HG03521 (cell line): Measurements from ENCODE around the gene USP31.
"Not testable (repeated sequence)": the region's sequence is repeated elsewhere in the genome, so short reads cannot be mapped to it uniquely, and the experiment has no call there.

Experiments
- ATAC-seq: cut with Tn5 transposase; IDR thresholded peaks from one replicate; pipeline ENCODE4 v1.9.1; 2021; ENCODE audit warnings: mild to moderate bottlenecking, moderate library complexity; ENCODE audit not compliant: unreplicated experiment

Gene USP31

DNA sequence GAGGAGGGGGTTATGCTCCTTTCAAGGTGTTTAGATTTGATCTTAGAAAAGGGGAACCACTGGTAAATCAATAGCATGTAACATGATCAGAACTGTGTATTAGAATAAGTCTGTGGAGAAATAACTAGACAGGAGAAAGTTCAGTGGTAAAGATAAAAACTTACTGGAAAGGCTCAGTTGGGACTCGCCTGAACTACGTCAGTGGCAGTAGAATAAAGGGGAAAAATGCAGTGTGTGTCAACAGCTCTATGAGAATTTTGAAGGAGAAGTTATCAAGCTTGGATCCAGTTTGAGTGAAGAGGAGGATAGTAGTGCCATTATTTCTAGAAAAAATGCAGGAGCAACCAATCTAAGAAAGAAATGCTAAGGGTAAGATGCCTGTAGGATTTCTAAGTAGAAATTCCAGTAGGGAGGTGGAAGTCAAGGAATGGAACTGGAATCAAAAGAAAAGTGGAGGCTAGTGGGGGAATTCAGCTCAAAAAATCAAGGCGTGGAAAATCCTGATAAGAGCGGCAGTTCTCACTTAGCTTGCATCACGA lies 48.2 kb downstream of the USP31 start:
- ATAC-seq, result no peak

DNA sequence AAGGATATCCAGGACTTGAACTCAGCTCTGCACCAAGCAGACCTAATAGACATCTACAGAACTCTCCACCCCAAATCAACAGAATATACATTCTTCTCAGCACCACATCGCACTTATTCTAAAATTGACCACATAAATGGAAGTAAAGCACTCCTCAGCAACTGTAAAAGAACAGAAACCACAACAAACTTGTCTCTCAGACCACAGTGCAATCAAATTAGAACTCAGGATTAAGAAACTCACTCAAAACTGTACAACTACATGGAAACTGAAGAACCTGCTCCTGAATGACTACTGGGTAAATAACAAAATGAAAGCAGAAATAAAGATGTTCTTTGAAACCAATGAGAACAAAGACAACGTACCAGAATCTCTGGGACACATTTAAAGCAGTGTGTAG lies 52.8 kb downstream of the USP31 start:
- ATAC-seq, result not testable (repeated sequence)

DNA sequence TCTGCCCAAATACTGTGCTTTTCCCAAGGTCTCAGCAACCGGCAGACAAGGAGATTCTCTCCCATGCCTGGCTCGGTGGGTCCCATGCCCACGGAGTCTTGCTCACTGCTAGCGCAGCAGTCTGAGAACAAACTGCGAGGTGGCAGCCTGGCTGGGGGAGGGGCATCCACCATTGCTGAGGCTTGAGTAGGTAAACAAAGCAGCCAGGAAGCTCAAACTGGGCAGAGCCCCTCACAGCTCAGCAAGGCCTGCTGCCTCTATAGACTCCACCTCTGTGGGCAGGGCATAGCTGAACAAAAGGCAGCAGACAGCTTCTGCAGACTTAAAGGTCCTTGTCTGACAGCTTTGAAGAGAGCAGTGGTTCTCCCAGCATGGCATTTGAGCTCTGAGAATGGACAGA lies 55.1 kb downstream of the USP31 start:
- ATAC-seq, result not testable (repeated sequence)

- no peak for ATAC-seq
Observed at GRCh38 chr16:23092801-23093117, 56.5 kb downstream of the USP31 start.

DNA sequence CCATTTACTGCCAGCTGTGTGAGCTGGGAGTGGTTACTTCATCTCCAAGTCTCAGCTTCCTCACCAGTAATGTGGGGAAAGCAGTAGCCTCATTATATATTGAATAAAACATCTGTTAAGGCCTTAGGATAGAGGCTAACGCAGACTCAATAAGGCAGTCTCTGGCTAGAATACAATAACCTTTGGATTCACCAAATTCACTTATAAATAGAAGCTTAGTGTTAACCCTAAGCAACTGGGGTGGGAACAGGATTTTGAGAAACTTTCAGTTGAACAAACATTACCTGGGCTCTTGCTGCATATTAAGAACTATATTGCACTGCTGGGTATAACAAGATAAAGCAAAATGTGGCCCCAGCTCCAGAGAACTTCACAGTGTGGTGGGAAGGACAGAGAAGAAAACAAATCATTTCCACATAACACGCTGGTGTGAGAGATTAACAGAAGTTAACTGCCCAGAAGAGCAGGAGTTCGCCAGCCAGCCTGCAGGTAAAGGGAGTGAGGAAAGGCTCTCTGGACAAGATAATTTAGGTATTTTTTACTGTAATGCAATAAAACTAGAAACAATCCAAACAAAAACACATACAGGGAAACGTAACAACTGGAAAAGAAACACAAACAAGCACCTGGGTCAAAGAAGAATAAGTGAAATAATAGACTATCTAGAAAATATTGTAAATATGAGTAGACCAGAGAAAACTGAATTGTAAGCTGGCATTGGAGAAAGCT lies 57.0 kb downstream of the USP31 start:
- no peak for ATAC-seq

DNA sequence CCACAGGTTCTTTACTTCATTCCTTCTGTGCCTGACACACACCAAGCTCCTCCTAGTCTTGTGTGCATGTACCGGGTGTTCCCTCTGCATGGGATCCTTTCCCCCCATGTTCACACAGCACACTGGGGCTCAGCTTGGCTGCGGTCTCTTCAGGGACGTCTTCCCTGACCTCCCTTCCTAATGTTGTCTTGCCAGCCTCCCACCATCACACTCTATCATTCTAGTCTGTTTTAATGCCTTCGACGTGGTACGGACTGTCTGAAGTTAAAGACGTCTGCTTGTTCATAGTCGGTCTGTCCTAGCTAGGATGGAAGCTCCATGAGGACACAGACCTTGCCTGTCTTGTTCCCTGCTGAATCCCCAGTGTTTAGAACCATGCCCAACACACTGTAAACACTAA lies 60.1 kb downstream of the USP31 start:
- no peak for ATAC-seq

- ATAC-seq, result no peak
Observed at GRCh38 chr16:23088018-23088417, 61.2 kb downstream of the USP31 start.

DNA sequence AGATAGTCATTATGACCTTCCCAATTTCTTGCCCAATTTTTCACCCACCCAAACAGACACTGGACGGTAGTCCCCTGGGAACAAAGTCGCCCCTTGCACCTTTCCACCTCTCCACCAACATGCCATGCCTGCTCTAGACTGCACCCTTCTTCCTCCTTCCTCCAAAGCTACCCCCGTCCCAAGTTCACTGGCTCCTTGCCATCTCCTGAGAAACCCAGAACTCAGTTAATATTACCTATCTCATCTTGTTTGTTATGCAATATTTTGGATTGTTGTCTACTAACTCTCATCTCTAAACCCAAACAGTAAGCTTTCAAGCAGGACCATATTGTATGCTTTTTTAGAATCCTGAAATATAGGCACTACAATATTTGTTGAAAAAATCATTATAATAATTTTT lies 63.3 kb downstream of the USP31 start:
- no peak for ATAC-seq

DNA sequence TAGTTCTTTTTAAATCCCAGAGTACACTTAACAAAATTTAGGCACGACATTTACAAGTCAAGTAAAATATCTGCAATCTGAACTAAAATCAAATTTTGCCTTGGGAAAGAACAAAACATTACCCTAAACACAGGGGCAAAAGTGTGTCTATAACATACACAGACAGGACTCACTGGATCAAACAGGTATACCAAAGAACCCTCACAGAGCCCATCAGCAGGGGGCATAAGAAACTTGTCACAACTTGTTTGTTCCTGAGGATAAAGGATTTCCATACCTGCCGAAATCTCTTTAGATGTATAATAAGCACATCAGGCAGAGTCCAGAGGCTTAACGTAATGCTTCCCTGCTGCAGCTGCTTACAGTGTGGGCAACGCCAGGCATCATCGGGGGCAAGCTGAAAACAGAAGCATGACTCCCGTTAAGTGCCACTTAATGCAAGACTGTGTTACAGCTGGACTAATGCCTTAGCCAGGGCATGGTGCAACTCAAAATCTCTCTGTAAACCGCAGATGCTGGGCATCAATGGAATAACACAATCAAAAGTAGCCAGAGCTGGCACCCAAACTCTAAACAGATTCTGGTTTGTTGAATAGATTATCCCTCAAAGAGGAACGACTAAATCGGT lies 67.0 kb downstream of the USP31 start:
- ATAC-seq, result no peak

- no peak for ATAC-seq
Observed at GRCh38 chr16:23081675-23082119, 67.6 kb downstream of the USP31 start.

DNA sequence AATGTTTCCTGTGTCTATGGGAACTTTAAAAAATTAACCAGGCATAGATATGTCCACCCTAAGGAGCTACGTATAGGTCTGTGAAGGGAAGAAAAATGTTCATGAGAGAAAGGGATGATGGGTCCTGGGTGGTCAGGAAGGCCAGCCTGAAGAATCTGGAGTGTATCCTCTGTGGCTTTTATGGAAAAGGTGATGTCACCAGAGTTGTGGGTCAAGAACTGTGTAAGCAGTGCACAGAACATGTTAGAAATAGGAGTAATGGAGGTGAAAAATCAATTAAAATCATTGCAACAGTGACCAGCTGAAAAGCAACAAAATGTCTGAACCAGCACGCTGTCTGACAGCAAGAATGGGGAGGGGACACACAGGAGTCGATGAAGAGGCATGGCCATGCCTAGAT lies 68.5 kb downstream of the USP31 start:
- no peak for ATAC-seq

- ATAC-seq, result no peak
Observed at GRCh38 chr16:23080329-23080728, 68.9 kb downstream of the USP31 start.

- ATAC-seq, result no peak
Observed at GRCh38 chr16:23079675-23080301, 69.5 kb downstream of the USP31 start.

DNA sequence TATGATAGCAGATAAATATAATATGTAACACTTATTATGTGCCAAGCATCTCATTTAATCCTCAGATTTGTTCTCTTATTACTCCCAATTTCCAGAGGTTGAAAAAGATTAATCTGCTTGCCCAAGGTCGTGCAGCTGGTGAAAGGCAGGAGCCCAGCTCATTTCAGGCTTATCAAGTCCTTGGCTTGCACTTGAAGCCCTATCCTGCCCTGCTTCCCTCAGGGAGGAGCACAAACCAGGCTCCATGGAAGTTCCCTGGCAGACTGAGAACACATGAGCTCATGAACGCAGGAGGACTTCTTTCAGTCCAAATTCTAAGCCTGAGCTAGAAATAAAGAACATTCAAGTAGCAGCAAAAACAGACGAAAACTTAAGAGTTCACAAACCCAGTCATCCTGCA lies 74.8 kb downstream of the USP31 start:
- no peak for ATAC-seq

- no peak for ATAC-seq
Observed at GRCh38 chr16:23072769-23073549, 76.3 kb downstream of the USP31 start.

DNA sequence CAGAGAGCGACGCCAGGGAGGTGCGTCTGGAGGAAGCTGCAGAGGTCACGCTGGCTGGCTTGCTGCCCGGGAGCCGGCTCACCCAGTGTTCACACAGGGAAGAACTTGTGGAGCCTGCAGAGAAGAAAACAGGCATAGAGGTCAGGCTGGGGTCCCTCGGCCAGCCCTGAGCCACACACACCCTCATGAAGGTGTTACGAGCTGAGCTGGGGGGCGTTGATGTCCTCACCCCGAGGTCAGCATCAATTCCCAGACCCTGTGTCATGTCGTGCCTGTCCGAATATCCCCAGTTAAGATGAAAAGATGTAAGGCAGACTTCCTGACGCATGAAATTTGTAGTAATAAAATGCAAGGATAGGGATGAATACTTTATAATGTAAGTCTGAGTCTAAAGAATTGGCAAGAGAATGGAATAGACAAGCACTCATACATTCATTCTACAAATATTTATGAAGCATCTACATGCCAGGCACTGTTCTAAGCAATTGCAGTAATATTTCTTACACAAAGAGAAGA lies 77.1 kb downstream of the USP31 start:
- ATAC-seq, result no peak

- no peak for ATAC-seq
Observed at GRCh38 chr16:23071196-23072083, 77.8 kb downstream of the USP31 start.

GRCh38 chr16:23069844-23070243 lies 79.4 kb downstream of the USP31 start:
- ATAC-seq, result no peak

GRCh38 chr16:23068079-23068736 lies 81.0 kb downstream of the USP31 start:
- ATAC-seq, result no peak

DNA sequence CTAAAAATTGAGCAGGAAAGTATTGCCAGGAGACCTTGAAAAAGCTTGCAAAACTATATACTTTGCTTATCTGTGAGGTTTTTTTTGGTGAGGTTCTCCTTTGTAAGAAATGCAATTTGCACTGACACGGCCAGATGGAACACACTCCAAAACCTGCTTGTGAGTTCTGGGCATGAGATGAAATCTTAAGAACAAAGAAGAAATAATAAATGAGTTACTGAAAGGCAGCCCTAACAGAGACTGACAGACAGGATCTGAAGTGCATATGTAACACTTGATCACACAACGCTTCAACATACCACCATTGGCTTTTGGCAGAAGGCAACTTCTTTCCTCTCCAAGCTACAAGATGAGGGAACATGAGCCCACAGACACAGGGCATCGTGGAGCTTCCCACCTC lies 82.6 kb downstream of the USP31 start:
- ATAC-seq, result no peak
